ENCODE data around the gene KRTAP5-5. TPM values are rescaled to one million over a fixed set of nuclear protein-coding genes. Genes with fewer than 3 reads are reported as not detected.

KRTAP5-5 gene
- total and polyA plus RNA-seq, 2 donors (not counting 1 experiment from before 2014, with no cell fraction given) = not detected

GRCh38 chr11:1676229-1676740, 46.7 kb downstream of the KRTAP5-5 start:
- TF ChIP-seq EZH2 (IDR thresholded peaks at IDR 0.05; ENCODE audit: low read length, missing control alignments) (no peak), CTCF (conservative IDR thresholded peaks at IDR 0.05 in 1 of 2, IDR thresholded peaks at IDR 0.05 in 1 of 2; ENCODE audit: low read depth in 1 of 2, low read length in 2 of 2) (no peak)
- Histone ChIP-seq H3K4me2 (ENCODE audit: extremely low read depth, insufficient read depth, low read length) (no peak overlapping the region), H3K79me2 (ENCODE audit: control insufficient read depth, insufficient read depth, low read length) (no peaks in the 10 kb centered on the region), H3K9ac (ENCODE audit: insufficient read depth, low read length) (no peak overlapping the region), H3K36me3 (ENCODE audit: control insufficient read depth, insufficient read depth, low read length) (no peaks in the 10 kb centered on the region), H2AFZ (ENCODE audit: low read length) (no peak overlapping the region), H3K4me3 (replicated peaks in 1 of 4; ENCODE audit: control extremely low read depth in 1 of 4, insufficient read depth in 1 of 4, low read depth in 3 of 4, low read length in 4 of 4) (no peak overlapping the region), H3K9me3 (ENCODE audit: control insufficient read depth, insufficient read depth, low read depth, low read length) (no peaks in the 10 kb centered on the region), H4K20me1 (ENCODE audit: control insufficient read depth, extremely low read depth, insufficient read depth, low read length) (no peaks in the 10 kb centered on the region), H3K4me1 (ENCODE audit: control insufficient read depth, extremely low read depth, insufficient read depth, low read length) (no peaks in the 10 kb centered on the region), H3K27me3 (ENCODE audit: control insufficient read depth, insufficient read depth, low read length) (peaks cover 7% of the 10 kb centered on the region), H3K27ac (ENCODE audit: insufficient read depth, low read length) (no peak overlapping the region)
- no peak for DNase-seq (ENCODE audit: low read depth in 2 of 2)

- Histone ChIP-seq H3K9ac (ENCODE audit: insufficient read depth, low read length) (no peak overlapping the region), H2AFZ (ENCODE audit: low read length) (no peak overlapping the region), H3K27me3 (ENCODE audit: control insufficient read depth, insufficient read depth, low read length) (peaks cover 5% of the 10 kb centered on the region), H3K9me3 (ENCODE audit: control insufficient read depth, insufficient read depth, low read depth, low read length) (no peaks in the 10 kb centered on the region), H3K4me1 (ENCODE audit: control insufficient read depth, extremely low read depth, insufficient read depth, low read length) (no peaks in the 10 kb centered on the region), H3K79me2 (ENCODE audit: control insufficient read depth, insufficient read depth, low read length) (no peaks in the 10 kb centered on the region), H3K36me3 (ENCODE audit: control insufficient read depth, insufficient read depth, low read length) (no peaks in the 10 kb centered on the region), H4K20me1 (ENCODE audit: control insufficient read depth, extremely low read depth, insufficient read depth, low read length) (no peaks in the 10 kb centered on the region), H3K27ac (ENCODE audit: insufficient read depth, low read length) (no peak overlapping the region), H3K4me3 (replicated peaks in 1 of 4; ENCODE audit: control extremely low read depth in 1 of 4, insufficient read depth in 1 of 4, low read depth in 3 of 4, low read length in 4 of 4) (no peak overlapping the region), H3K4me2 (ENCODE audit: extremely low read depth, insufficient read depth, low read length) (no peak overlapping the region)
- TF ChIP-seq EZH2 (IDR thresholded peaks at IDR 0.05; ENCODE audit: low read length, missing control alignments) (no peak), CTCF (conservative IDR thresholded peaks at IDR 0.05 in 1 of 2, IDR thresholded peaks at IDR 0.05 in 1 of 2; ENCODE audit: low read depth in 1 of 2, low read length in 2 of 2) (no peak)
- no peak for DNase-seq (ENCODE audit: low read depth in 2 of 2)
Observed at GRCh38 chr11:1679881-1680280, 50.3 kb downstream of the KRTAP5-5 start.

Other genes with a start within 250 kb of the KRTAP5-5 start
- 0.26 and 0.33 TPM in 2 replicates for gene BRSK2, start 239.8 kb upstream of the KRTAP5-5 start, total RNA-seq
- 0.05 and 0.11 TPM in 2 replicates for gene BRSK2, start 239.8 kb upstream of the KRTAP5-5 start, polyA plus RNA-seq
- gene MOB2, start 143.0 kb upstream of the KRTAP5-5 start, total RNA-seq = 29.3 and 30.1 TPM in 2 replicates
- gene MOB2, start 143.0 kb upstream of the KRTAP5-5 start, polyA plus RNA-seq = 13.1 and 17.1 TPM in 2 replicates
- gene DUSP8, start 57.5 kb upstream of the KRTAP5-5 start, total RNA-seq = 0.51 and 0.66 TPM in 2 replicates
- 0.62 and 1.6 TPM in 2 replicates for gene DUSP8, start 57.5 kb upstream of the KRTAP5-5 start, polyA plus RNA-seq
- not detected in 2 replicates for gene KRTAP5-1, start 44.5 kb upstream of the KRTAP5-5 start, total RNA-seq
- gene KRTAP5-1, start 44.5 kb upstream of the KRTAP5-5 start, polyA plus RNA-seq = not detected in 2 replicates
- not detected in 2 replicates for gene KRTAP5-2, start 31.5 kb upstream of the KRTAP5-5 start, total RNA-seq
- gene KRTAP5-2, start 31.5 kb upstream of the KRTAP5-5 start, polyA plus RNA-seq = not detected in 2 replicates
- gene KRTAP5-3, start 21.3 kb upstream of the KRTAP5-5 start, total RNA-seq = not detected in 2 replicates
- not detected in 2 replicates for gene KRTAP5-3, start 21.3 kb upstream of the KRTAP5-5 start, polyA plus RNA-seq
- not detected in 2 replicates for gene KRTAP5-4, start 7.6 kb upstream of the KRTAP5-5 start, total RNA-seq
- gene KRTAP5-4, start 7.6 kb upstream of the KRTAP5-5 start, polyA plus RNA-seq = not detected in 2 replicates
- gene KRTAP5-6, start 67.4 kb downstream of the KRTAP5-5 start, total RNA-seq = not detected in 2 replicates
- gene KRTAP5-6, start 67.4 kb downstream of the KRTAP5-5 start, polyA plus RNA-seq = not detected in 2 replicates
- gene IFITM10, start 120.8 kb downstream of the KRTAP5-5 start, total RNA-seq = 0.26 and 0.50 TPM in 2 replicates
- gene IFITM10, start 120.8 kb downstream of the KRTAP5-5 start, polyA plus RNA-seq = 0.05 and 0.15 TPM in 2 replicates
- 198 and 253 TPM in 2 replicates for gene CTSD, start 134.2 kb downstream of the KRTAP5-5 start, total RNA-seq
- gene CTSD, start 134.2 kb downstream of the KRTAP5-5 start, polyA plus RNA-seq = 120 and 135 TPM in 2 replicates
- gene SYT8, start 205.2 kb downstream of the KRTAP5-5 start, total RNA-seq = not detected in 2 replicates
- gene SYT8, start 205.2 kb downstream of the KRTAP5-5 start, polyA plus RNA-seq = not detected in 2 replicates
- gene TNNI2, start 209.2 kb downstream of the KRTAP5-5 start, total RNA-seq = not detected in 2 replicates
- gene TNNI2, start 209.2 kb downstream of the KRTAP5-5 start, polyA plus RNA-seq = not detected in 2 replicates
- 1.8 and 6.7 TPM in 2 replicates for gene LSP1, start 223.3 kb downstream of the KRTAP5-5 start, total RNA-seq
- 0.19 and 1.3 TPM in 2 replicates for gene LSP1, start 223.3 kb downstream of the KRTAP5-5 start, polyA plus RNA-seq

Data from fibroblast of lung (primary cell).